Parathyroid adenoma (tissue), 2 donors: Measurements from ENCODE around the gene TRPV2.

Source experiments
- H2AFZ ChIP-seq: fragments of 300-600 bp; sonication (generic); one replicate; pipeline ENCODE4 v1.7.0; 2017; ENCODE audit warnings: antibody characterized with exemption, mild to moderate bottlenecking
- H3K27ac ChIP-seq: fragments of 300-600 bp; sonication (generic); one replicate; pipeline ENCODE4 v1.7.0; 2017
- H3K27me3 ChIP-seq: fragments of 300-600 bp; sonication (generic); one replicate; pipeline ENCODE4 v1.7.0; 2017; ENCODE audit warnings: low read length; ENCODE audit not compliant: control insufficient read depth, insufficient read depth
- H3K36me3 ChIP-seq: fragments of 300-600 bp; sonication (generic); one replicate; pipeline ENCODE4 v1.7.0; 2017; ENCODE audit warnings: low read length; ENCODE audit not compliant: control insufficient read depth, insufficient read depth
- H3K4me1 ChIP-seq: fragments of 300-600 bp; sonication (generic); one replicate; pipeline ENCODE4 v1.7.0; 2017; ENCODE audit warnings: control low read depth
- H3K4me2 ChIP-seq: fragments of 300-600 bp; sonication (generic); one replicate; pipeline ENCODE4 v1.7.0; 2017; ENCODE audit warnings: low read length
- H3K4me3 ChIP-seq: fragments of 300-600 bp; sonication (generic); one replicate; pipeline ENCODE4 v1.7.0; 2017; ENCODE audit warnings: low read depth, low read length
- H3K79me2 ChIP-seq: fragments of 300-600 bp; sonication (generic); one replicate; pipeline ENCODE4 v1.7.0; 2017; ENCODE audit warnings: control low read depth
- H3K9ac ChIP-seq: fragments of 300-600 bp; sonication (generic); one replicate; pipeline ENCODE4 v1.7.0; 2017; ENCODE audit warnings: mild to moderate bottlenecking
- H3K9me3 ChIP-seq: fragments of 300-600 bp; sonication (generic); one replicate; pipeline ENCODE4 v1.7.0; 2017; ENCODE audit warnings: low read length; ENCODE audit not compliant: control insufficient read depth
- TF ChIP-seq, protein P1 (sequence below): fragments of 300-600 bp; sonication (generic); IDR thresholded peaks from one replicate; pipeline ENCODE4 v1.7.0; 2017; ENCODE audit warnings: antibody characterized with exemption, mild to moderate bottlenecking
- donor health status: primary hyperparathyroidism.

TRPV2 gene

DNA sequence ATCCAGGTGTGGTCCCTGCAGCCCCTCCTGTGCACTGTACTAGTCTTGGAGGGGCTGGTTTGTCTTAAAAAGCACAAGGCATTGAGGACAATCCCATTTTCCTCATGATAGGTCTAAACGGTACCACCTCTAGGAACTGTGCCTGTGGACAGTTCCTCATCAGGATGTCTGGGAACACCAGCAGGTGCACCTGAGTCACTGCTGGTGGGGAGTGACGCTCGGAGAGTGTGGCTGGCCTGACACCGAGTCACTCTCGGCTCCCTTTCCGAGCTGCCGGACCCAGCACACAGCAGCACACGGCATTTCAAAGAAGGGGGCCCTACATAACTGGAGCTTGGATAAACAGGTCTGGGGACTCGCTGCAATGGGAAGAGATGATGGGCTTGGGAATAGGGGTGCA lies 51.0 kb downstream of the TRPV2 start:
- Histone ChIP-seq H3K9me3 (no peaks in the 10 kb centered on the region), H3K4me2 (no peak overlapping the region), H3K4me3 (no peak overlapping the region), H3K27me3 (no peaks in the 10 kb centered on the region), H2AFZ (no peak overlapping the region), H3K9ac (no peak overlapping the region), H3K27ac (no peak overlapping the region), H3K79me2 (no peaks in the 10 kb centered on the region), H3K4me1 (no peaks in the 10 kb centered on the region), H3K36me3 (no peaks in the 10 kb centered on the region)
- TF ChIP-seq, protein P1, sequence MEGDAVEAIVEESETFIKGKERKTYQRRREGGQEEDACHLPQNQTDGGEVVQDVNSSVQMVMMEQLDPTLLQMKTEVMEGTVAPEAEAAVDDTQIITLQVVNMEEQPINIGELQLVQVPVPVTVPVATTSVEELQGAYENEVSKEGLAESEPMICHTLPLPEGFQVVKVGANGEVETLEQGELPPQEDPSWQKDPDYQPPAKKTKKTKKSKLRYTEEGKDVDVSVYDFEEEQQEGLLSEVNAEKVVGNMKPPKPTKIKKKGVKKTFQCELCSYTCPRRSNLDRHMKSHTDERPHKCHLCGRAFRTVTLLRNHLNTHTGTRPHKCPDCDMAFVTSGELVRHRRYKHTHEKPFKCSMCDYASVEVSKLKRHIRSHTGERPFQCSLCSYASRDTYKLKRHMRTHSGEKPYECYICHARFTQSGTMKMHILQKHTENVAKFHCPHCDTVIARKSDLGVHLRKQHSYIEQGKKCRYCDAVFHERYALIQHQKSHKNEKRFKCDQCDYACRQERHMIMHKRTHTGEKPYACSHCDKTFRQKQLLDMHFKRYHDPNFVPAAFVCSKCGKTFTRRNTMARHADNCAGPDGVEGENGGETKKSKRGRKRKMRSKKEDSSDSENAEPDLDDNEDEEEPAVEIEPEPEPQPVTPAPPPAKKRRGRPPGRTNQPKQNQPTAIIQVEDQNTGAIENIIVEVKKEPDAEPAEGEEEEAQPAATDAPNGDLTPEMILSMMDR: no peak

DNA sequence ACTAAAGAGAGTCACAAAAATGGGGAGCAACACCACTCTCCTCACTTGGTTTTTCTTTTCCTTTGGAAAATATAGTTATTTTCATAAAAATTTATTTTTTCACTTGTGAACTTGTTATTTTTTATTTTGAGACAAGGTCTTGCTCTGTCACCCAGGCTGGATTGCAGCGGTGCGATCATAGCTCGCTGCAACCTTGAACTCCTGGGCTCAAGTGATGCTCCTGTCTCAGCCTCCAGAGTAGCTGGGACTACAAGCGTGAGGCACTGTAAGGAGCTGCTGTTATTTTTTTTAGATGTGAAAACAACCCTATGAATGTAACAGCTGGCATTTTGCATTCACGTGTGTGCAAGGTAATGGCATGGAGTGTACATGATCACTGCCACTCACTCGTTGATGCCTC lies 51.7 kb downstream of the TRPV2 start:
- no peak overlapping the region for H3K4me2 ChIP-seq
- no peaks in the 10 kb centered on the region for H3K36me3 ChIP-seq
- no peaks in the 10 kb centered on the region for H3K79me2 ChIP-seq
- TF ChIP-seq, protein P1: no peak
- no peak overlapping the region for H3K4me3 ChIP-seq
- no peaks in the 10 kb centered on the region for H3K27me3 ChIP-seq
- no peaks in the 10 kb centered on the region for H3K9me3 ChIP-seq
- no peak overlapping the region for H2AFZ ChIP-seq
- no peaks in the 10 kb centered on the region for H3K4me1 ChIP-seq
- H3K9ac ChIP-seq: no peak overlapping the region
- no peak overlapping the region for H3K27ac ChIP-seq

DNA sequence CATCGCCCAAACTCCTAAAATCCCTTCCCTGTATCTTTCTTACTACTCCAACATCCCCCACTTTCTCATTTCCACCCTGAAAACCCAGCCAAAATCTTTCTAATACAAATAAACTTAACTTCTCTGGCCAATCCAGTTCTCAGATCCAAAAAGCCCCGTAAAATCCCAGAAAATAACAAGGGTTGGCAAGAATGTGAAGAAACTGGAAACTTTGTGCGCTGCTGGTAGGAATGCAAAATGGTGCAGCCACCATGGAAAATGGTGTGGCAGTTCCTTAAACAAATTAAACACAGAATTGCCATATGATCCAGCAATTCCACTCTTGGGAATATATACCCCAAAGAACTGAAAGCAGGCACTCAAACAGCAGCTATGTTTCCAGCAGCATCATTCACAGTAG lies 52.5 kb downstream of the TRPV2 start:
- no peak overlapping the region for H2AFZ ChIP-seq
- no peaks in the 10 kb centered on the region for H3K36me3 ChIP-seq
- no peaks in the 10 kb centered on the region for H3K9me3 ChIP-seq
- H3K4me2 ChIP-seq: no peak overlapping the region
- no peak overlapping the region for H3K4me3 ChIP-seq
- H3K9ac ChIP-seq: no peak overlapping the region
- no peaks in the 10 kb centered on the region for H3K27me3 ChIP-seq
- H3K27ac ChIP-seq: no peak overlapping the region
- H3K79me2 ChIP-seq: no peaks in the 10 kb centered on the region
- TF ChIP-seq, protein P1: no peak
- H3K4me1 ChIP-seq: no peaks in the 10 kb centered on the region

DNA sequence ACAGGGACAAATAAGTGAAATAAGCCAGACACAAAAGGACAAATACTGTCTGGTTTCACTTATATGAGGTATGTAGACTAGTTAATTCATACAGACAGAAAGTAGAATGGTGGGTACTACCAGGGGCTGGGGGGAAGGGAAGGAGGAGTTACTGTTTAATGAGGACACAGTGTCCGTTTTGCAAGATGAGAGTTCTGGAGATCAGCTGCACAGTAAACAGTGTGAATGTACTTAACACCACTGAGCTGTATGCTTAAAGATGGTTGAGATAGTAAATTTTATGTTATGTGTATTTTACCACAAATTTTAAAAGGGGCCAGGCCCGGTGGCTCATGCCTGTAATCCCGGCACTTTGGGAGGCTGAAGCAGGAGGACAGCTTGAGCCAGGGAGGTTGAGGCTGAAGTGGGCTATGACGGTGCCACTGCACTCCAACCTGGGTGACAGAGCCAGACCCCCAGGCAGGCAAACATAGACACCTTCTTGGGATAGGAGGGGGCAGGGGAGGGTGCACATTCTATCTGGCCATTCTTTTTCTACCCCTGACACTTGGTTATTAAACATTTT lies 53.1 kb downstream of the TRPV2 start:
- H3K9ac ChIP-seq: no peak overlapping the region
- H2AFZ ChIP-seq: no peak overlapping the region
- H3K9me3 ChIP-seq: no peaks in the 10 kb centered on the region
- TF ChIP-seq, protein P1: no peak
- no peak overlapping the region for H3K27ac ChIP-seq
- H3K4me1 ChIP-seq: no peaks in the 10 kb centered on the region
- H3K27me3 ChIP-seq: no peaks in the 10 kb centered on the region
- no peak overlapping the region for H3K4me3 ChIP-seq
- H3K79me2 ChIP-seq: no peaks in the 10 kb centered on the region
- H3K4me2 ChIP-seq: no peak overlapping the region
- H3K36me3 ChIP-seq: no peaks in the 10 kb centered on the region

DNA sequence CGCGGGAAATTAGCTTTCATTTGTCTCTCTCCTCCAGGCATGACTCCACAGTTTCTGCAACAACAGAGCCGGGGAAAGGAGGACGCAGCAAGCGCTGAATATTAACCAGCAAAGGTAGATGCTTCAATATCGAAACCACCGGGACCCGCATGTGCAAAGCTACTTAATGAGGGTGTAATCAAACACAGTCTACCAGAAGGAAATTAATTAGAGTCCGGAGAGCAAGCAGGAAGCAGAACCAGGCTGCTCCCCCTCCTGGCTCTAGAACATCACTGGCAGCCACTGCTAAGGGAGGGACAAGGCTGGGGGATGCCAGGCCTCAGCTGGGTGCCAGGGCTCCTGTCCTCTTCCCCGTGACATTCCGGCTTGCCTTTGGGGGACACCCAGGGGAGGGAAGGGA lies 54.9 kb downstream of the TRPV2 start:
- no peak overlapping the region for H3K27ac ChIP-seq
- H3K9me3 ChIP-seq: no peaks in the 10 kb centered on the region
- H3K4me1 ChIP-seq: no peaks in the 10 kb centered on the region
- H2AFZ ChIP-seq: no peak overlapping the region
- no peaks in the 10 kb centered on the region for H3K79me2 ChIP-seq
- no peak overlapping the region for H3K9ac ChIP-seq
- TF ChIP-seq, protein P1: no peak
- H3K36me3 ChIP-seq: no peaks in the 10 kb centered on the region
- H3K27me3 ChIP-seq: no peaks in the 10 kb centered on the region
- no peak overlapping the region for H3K4me2 ChIP-seq
- no peak overlapping the region for H3K4me3 ChIP-seq
